CD4-positive, alpha-beta T cell treated with Interferon gamma for 1 hour (primary cell): Measurements from ENCODE around the gene EME1.

ENCODE experiments used
- DNase-seq: peaks from one replicate; pipeline ENCODE4 v3.0.0-alpha.2; 2020

EME1 gene

DNA sequence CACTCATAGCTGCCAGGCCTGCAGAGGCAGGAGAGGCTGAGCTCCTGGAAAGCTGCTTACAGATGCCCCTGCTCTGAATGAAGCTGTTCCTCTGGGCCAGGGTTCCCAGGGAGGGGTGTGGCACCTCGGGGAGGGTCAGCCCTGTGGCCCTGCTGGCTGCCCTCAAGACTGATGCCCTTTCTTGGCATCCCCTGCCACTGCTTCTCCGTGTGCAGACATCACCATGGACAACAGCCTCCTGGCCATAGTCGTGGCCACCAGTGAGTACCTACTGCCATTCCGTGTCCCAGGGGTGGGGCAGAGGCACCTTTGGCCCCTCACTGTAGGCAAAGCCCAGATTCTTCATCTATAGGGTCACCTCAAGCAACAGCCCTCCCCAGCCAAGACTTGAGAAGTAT is 9.0 kb upstream of the EME1 start:
- DNase-seq, result no peak

DNA sequence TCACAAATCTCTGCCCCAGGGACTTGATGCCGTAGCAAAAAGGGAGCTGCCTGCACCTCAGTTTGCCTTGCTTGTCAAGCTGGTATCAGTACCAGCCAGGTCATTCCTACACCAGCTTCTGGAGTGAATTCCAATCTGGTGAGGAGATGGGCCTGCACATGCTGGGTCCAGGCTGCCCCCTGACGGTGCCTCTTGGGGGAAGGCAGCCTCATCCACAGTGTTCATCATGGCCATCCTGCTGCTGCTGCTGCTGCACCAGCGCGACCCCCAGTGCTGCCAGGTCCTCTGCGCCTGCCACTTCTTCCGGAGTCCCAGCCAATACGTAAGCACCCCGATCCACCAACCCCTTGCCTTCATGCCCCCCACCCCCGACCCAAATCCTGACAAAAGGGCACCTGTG is 8.3 kb upstream of the EME1 start:
- DNase-seq, result no peak

DNA sequence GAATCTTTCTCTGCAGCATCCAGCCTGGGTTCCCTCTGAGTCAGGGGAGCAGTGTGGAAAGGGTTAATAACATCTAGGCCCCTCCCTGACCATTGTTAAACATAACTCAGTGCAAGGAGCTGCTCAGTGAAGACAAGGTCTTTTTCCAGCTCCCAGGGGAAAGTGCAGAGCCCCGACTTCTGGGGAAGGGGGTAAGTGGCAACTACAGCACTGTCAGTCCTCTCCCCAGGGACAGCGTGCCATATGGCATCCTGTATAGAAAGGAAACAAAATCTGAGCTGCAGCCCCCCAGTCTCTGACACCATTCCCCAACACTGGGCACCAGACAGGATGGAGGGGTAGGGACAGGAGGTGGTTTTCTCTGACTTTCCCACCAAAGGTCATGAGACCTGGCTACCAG is 7.9 kb upstream of the EME1 start:
- DNase-seq, result no peak

DNA sequence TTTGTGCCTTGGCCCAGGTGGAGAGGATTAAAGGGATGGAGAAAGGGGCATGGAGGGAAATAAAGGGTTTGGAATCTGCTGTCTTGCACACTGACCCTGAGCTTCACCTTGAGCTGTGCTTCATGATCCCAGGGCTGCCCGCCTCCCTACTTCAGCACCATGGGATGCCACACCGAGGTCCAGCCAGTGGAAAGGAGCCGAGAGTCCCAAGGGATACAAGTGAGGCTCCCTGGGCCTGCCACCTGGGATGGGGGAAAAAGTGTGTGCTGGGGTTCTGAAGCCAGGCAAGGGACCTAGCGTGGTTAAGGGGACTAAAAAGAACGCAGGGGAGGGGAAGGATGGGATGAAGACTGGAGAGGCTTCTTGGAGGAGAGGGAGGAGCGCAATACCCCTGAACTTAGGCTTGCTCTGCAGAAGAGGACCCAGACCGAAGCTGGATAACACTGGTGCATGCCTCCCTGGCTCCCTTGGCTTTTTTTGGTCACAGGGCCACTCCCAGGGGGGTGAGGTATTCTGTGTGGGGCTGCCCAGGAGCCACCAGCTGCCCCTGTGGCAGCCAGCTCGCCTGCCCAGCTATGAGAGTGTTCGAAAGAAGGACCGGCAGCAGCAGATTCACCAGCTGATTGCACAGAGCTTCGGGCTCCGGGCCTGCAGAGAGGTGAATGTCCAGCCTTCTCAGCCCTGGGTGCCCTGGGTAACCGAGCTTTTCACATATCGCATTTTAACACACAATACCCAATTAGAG is 7.2 kb upstream of the EME1 start:
- no peak for DNase-seq

DNA sequence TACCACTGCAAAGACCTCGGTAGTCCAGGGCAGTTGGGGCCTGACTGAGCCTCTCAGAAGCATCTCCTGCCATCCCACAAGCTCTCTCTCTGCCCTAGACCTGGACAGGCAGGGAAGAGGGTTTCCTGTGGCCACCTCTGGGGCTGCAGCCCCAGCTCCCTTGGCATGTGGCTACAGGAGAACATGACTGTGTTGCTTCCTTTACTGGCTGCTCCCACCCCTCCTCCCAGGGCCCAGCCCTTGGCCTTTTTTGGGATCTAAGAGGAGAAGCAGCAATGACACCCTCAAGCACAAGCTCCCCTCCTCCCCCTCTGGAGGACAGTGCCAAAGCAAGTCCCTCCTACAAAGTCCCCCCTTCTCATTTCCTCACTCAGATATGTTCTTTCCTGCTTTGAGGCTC is 5.6 kb upstream of the EME1 start:
- DNase-seq, result no peak

DNA sequence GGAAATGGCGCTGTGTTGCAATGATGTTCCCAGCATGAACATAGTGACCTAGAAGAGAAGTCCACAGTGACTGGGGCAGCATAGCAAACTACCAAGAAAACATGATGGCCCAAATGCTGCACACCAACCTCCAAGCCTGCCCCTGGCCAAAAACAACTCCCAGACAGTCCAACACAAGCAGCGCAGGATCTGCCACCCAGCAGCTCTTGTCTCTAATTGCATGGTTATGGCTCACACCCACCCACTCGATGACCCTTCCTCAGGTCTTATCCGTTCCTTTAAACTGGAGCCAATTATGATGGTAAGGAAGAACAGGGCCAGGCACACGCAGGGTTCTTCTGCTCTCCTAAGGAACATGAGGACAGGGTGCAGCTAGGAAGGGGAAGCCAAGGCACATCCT is 3.0 kb upstream of the EME1 start:
- no peak for DNase-seq

DNA sequence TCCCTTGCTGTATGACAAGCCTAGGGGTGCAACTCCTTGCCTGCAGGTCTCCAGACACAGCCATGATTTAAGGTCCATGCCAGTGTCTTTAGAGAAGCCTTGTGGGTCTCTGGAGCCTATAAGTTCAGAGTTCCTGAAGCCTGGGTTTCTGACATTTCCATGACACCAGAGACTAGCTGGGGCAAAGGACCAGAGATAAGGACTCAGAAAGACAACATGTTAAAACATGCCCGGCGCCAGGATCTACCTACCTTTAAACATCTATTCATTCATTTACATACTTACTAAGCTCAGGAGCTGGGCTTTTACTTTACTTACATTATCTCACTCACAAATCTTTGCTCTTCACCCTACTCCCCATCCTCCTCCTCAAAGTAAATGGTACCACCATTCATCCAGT is 1.5 kb upstream of the EME1 start:
- DNase-seq, result no peak

DNA sequence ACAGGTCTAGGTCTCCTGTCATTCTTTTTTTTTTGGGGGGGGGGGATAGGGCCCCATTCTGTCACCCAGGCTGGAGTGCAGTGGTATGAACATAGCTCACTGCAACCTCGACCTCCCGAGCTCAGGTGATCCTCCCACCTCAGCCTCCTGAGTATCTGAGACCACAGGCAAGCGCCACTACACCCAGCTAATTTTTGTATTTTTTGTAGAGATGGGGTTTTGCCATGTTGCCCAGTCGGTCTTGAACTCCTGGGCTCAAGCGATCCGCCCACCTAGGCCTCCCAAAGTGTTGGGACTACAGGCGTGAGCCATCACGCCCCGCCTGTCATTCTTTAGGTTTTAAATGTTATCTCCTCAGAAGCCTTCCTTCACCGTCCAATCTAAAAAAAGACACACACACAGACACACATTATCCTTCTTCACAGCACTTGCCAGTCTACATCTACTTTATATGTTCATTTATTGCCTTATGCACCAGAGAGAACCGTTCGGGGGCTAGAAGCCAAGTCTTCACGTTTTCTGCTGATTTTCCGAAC is 739 bp upstream of the EME1 start:
- no peak for DNase-seq

DNA sequence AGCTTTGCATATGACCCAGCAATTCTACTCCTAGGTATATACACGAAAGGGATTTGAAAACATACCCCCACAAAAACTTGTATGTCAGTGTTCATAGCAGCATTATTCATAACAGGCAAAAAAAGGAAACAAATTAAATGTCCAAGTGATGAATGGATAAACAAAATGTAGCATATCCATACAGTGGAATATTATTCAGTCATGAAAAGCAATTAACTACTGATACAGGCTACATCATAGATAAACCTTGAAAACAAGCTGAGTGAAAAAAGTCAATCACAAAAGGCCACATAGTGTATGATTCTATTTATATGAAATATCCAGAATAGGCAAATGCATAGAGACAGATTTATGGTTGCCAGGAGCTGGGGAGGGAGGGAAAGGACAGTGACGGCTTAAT is 676 bp downstream of the EME1 start:
- DNase-seq, result no peak

DNA sequence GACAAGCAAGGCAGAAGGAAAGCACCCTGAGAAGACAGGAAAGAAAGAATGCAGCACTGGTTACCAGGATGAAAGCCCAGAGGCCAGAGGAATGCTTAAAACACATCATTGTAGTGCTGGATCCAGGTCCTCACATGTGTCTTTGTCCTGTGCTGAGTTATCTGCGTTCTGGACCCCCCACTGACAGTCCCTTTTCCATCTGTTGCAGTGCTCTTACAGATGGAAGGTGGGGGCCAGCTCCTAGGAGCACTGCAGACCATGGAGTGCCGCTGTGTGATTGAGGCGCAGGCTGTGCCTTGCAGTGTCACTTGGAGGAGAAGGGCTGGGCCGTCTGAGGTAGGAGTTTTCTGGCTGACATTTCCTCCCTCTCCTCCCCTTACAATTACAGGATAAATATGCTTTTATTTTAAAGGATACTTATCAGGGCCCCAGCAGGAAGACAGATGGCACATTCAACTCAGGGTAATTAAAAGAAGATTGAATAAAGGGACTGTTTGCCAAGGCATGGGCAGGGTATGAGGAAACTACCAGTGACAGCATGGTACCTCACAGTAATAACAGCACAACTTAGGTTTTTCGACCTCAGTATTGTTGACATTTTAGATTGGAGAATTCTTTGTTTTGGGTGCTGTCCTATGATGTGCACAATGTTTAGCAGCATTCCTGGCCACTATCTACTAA is 3.0 kb downstream of the EME1 start:
- DNase-seq, result no peak

DNA sequence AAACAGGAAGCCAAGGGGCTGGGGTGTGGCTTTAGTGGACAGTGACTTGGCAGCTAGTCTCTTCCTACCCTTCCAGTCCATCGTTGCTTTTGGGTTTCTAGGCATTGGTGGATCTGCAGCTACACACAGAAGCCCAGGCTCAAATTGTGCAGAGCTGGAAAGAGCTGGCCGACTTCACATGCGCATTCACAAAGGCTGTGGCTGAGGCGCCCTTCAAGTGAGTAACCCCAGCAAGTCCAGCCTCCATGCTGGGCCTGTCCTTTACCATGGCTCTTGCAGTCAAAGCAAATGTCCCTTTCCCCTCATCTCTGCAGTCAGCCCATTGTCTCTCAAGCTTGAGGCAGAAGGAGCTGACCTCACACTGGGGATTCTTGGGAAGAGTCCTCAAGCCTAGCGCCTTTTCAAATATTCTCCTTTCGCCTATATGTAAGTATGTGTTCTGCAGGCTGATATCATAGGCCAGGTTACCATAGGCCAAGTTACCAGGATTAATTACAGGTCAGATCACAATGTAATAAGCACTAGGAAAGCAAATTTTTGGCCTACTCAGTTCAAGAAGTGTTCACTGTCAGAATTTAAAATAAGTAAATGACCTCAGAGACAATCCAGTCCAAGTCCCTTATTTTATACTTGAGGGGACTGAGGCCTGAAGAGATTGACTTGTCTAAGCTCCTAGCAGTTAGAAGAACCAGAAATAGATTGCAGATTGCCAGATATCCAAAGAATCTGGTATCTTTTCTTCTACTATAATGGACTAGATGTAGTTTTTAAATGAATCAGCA is 6.5 kb downstream of the EME1 start:
- no peak for DNase-seq

DNA sequence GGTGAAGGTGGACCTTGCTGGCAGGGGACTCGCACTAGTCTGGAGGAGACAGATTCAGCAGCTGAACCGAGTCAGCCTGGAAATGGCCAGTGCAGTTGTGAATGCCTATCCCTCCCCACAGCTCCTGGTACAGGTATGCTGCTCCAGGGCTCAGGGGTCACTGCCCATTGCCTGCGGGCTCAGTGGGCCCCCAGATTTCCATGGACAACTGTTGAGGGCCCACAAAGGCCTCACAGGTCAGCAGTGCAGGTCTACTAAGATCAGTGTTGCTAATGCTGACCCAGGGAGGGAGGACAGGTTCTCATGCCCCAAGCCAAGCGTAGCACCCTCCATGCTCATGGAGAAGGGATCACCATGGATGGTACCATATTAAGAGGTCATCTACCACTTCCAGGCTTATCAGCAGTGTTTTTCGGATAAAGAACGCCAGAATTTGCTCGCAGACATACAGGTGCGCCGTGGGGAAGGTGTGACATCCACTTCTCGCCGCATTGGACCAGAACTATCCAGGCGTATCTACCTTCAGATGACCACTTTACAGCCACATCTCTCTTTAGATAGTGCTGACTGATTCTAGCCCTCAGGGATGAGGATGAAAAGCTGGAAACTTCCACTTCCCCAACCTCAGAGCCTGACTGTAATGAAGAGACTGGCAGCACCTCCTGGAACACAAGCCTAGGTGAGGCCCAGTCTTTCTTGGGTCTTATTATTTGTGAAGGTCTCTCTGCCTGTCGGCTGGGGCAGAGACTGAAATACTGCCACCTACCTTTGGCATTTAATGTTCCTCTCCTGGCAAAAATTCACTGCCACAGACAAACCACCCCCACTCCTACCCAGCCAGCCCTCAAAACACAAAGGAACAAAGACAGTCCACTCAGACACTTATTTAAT is 7.6 kb downstream of the EME1 start:
- DNase-seq, result no peak

DNA sequence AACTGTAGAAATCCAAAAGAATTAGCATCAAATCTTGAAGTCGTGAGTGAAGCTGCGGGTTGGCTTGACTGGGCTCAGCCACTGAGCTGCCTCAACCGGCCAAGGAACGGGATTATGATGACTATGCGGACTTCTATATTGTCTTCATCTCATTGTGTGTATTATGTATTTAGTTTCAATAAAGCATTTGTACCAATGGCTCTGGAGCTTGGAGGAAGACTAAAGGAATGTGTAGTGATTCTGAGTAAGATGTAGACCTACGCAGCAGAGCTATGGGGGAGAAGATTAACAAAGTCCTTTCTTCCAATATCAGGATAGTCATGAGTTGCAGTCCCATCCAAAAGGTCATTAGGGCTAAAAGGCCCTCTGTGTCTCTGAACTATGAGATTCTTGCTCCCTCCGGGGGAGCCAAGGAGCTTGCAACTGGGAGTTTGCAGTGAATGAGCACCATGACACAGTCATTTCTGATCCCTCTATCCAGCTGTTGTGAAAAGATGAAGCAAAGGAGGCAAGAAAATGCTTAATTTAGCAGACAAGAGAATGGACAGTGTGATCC is 8.3 kb downstream of the EME1 start:
- no peak for DNase-seq

DNA sequence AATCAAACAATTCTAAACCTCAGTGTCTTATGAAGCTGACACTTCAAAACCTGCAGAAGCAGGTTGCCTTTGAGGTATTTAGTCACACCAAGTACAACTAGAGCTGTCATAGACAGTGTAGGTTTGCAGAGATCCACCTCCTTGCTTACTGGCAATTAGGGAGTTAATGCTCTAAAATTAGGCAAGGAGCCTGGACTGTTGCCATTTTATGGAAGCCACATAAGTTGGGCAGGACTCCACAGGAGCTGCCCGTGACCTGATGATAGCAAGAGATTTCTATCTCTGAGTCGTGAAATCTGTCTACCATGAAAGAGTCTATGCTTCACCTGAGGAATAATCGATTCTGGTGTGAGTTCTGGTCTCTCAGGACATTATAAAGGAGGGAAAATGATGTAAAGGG is 8.9 kb downstream of the EME1 start:
- DNase-seq, result no peak

DNA sequence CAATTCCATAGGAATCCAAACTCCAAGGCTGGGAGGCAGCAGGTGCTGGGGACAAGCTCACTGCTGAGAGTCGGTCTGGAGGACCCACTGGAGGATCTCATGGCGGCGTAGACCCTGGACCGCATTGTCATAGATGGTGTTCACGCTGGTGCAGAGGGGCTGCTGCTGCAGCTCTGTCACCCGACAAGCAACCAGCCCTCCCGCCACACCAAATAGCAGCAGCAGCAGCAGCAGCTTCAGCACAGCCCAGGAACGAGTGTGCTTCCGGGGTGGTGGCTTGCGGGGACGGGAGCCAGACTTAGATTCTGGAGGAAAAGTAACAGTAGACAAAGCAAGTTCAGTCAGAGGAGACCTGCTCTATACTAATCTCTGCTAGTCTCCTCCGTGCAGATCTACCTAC is 9.9 kb downstream of the EME1 start:
- no peak for DNase-seq

DNA sequence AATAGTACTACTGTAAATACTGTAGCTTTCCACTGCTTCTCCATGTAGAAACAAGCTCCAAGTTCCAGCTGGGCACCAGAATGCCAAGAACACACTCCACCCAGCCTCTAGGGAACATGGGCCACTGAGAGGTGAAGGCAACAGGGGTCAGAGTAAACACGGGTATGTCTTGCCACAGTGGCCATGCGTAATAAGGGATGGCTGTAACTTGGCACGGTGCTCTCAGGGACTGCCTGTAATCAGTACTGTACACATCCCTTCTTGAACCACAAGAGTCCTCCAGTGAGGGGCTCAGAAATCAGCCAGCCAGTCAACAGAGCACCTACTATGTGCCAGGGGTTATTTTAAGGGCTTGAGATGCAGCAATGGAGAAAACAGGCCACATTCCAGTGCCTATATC is 13.5 kb downstream of the EME1 start:
- no peak for DNase-seq

DNA sequence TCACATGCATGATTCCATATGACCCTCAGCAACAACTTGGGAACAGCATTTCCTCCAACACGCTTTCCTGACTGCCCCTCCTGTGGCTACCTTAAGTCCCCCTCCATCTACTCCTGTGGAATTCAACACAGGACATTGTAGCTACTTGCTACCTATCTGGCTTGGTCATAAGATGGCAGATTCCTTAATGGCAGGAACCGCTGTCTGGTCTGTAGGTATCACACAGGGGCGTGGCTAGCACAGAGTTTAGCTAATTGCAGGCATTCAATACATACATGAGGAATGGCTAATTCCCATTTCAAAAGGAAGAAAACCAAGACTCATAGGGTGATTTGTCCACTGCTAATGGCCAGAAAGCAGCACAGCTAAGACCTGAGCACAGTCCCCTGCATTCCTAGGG is 15.7 kb downstream of the EME1 start:
- DNase-seq, result no peak

DNA sequence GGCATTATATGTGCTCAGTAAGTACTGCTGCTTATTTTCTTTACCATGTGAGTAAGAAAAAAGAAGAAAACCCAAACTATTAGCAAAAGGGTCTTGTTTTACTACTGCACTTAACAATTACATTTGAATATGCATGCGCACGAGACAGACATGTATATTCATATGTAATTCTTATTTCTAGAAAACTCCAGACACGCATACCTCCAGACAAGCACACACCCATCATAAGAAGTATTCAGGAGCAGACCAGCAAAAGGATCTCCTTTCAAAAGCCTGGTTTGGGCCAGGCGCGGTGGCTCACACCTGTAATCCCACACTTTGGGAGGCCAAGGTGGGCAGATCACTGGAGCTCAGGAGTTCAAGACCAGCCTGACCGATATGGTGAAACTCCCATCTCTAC is 16.5 kb downstream of the EME1 start:
- DNase-seq, result no peak

DNA sequence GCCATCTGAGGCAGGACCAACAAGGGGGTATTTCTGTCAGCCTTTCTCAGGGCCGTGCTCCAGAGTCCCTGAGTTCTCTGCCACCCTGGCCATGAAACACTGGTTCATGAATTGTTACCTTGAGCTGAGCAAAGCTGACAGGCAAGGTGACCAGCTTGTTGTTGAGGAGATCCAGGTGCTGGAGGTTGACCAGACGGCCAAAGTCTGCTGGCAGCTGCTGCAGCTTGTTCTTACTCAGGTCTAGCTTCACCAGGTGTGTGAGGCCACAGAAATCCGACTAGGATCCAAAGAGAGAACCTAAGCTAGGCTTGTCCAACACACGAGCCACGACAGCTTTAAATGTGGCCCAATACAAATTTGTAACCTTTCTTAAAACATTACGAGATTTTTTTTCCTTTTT is 19.6 kb downstream of the EME1 start:
- no peak for DNase-seq

DNA sequence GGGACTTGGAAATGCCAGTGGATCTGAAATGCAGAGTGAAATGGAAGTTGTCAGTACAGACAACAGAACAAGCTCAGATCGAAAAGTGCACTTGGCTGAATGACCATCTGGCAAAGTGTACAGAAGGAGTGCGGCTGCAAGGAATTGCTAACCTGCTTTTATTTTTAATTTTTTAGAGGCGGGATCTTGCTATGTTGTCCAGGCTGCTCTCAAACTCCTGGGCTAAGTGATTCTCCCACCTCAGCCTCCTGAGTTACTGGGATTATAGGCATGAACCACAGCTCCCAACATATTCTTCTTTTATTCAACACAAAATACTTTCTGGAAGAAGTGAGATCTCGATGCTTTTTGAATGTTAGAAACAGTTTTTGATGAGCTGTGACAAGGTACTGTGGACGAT is 20.7 kb downstream of the EME1 start:
- no peak for DNase-seq

DNA sequence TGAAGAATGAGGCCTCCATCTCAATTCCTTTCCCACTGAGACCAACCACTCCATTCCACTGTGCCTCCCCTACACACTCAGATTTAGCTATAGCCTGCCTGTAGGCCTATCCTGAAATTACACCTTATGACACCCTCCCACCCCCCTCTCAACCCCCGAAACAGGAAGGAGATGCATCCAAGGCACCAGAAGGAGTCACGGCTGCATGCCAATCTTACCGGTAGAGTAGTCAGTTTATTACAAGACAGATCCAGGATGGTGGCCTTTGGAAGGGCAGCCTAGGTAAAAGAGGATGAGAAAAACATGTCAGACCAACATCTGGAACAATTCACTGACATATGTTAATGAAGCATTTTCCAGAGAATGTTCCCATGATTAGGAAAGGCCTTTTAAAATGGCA is 21.7 kb downstream of the EME1 start:
- no peak for DNase-seq

DNA sequence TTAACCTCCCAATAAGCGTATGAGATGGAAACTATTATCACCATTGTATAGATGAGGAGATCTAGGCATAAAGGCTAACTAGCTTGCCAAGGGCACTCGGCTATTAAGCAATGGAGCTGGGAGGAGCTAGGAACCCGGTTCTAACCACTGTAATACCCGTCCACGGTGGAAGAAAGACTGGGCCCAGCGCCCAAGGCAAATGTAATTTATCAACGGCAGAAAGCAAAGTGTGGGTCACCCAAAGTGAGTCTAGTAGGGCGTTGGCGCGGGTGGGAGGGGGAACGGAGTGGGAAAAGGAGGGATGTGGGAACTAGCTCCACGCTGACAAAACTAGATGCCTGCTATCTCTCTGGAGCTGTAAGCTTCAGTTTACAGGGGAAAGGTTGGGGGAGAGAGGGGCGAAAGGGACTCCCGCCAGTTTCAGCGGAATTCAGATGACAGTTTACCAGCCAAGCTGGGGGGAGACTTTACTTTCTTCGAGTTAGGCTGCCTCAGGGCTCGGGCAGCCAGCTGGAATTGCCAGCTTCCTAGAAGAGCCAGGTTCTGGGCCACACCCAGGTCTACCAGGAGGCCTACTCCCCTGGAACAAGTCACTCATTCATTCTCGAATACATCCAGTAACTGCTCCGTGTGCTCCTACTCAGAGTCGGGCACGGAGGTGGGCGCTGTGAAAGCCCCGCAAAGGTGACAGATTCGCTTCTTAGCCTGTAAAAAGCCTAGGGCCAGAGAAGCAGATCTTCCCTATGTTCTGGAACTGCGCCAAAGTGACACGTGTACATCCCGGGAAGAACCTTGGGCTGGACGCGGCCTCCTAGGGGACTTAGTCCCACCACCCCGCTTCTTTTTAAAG is 23.5 kb downstream of the EME1 start:
- no peak for DNase-seq
